GM12878 (cell line): Measurements from ENCODE around the gene NARF. TPM values are rescaled to one million over a fixed set of nuclear protein-coding genes. Genes with fewer than 3 reads are reported as not detected.

ENCODE experiments used
- BCL11A ChIP-seq: IDR thresholded peaks from 2 replicates; pipeline ENCODE4 v1.6.1; 2011; ENCODE audit warnings: low read depth, low read length
- CBFB ChIP-seq: IDR thresholded peaks from 2 replicates; pipeline ENCODE4 v1.6.1; 2016; ENCODE audit warnings: antibody characterized with exemption, low read depth
- CHD1 ChIP-seq: IDR thresholded peaks from 2 replicates; pipeline ENCODE4 v1.6.1; 2012; ENCODE audit warnings: low read depth, low read length, improper control_type of control experiment
- LARP7 ChIP-seq: fragments of 450-650 bp; IDR thresholded peaks from 2 replicates; pipeline ENCODE4 v1.6.1; 2017; ENCODE audit warnings: mild to moderate bottlenecking
- NR2C1 ChIP-seq: fragments of 450-650 bp; IDR thresholded peaks from 2 replicates; pipeline ENCODE4 v1.6.1; 2017; ENCODE audit warnings: antibody characterized with exemption, mild to moderate bottlenecking, moderate library complexity
- SIN3A ChIP-seq: IDR thresholded peaks from 2 replicates; pipeline ENCODE4 v1.6.1; 2012; ENCODE audit warnings: low read depth, low read length, improper control_type of control experiment
- TAF1 ChIP-seq: IDR thresholded peaks from 2 replicates; pipeline ENCODE4 v1.6.1; 2011; ENCODE audit warnings: mild to moderate bottlenecking, low read depth, low read length, borderline replicate concordance
- ZBED1 ChIP-seq: IDR thresholded peaks from 2 replicates; pipeline ENCODE4 v1.6.1; 2016; ENCODE audit warnings: borderline replicate concordance
- ZNF687 ChIP-seq: fragments of 450-650 bp; IDR thresholded peaks from 2 replicates; pipeline ENCODE4 v1.6.1; 2017; ENCODE audit warnings: mild to moderate bottlenecking, moderate library complexity
- polyA plus RNA-seq, 11 experiments: library from polyadenylated mRNA; depleted of rRNA in 4 of 11; unstranded in 6 of 11; stranded (reverse) in 5 of 11; fragments of >200 nt; fragmentation: Nextera tagmentation in 4 of 11; fragmentation: Illumina TruSeq in 1 of 11; extraction: Ambion mirVana in 4 of 11; extraction: Trizol in 1 of 11; gene quantifications; 1 replicate in 1 of 11; 2 replicates in 10 of 11; pipeline versions ENCODE4 v1.2.1 to v1.2.3, GENCODE V29; 2011 to 2016; ENCODE audit warnings: inconsistent platforms in 2 of 11, missing spikeins in 2 of 11, low read depth in 1 of 11
- total RNA-seq, 4 experiments: library from RNA; depleted of rRNA in 3 of 4; stranded (reverse); fragments of >200 nt in 3 of 4; fragmentation: Illumina TruSeq in 1 of 4; extraction: Trizol in 1 of 4; gene quantifications; 2 replicates each; pipeline versions ENCODE4 v1.2.1 to v1.2.3, GENCODE V29; 2013 to 2021

The NARF gene
- total and polyA plus RNA-seq, 10 of the 15 experiments (the other 5 are each of a cell fraction or from before 2014, with no cell fraction given), result 16.7 to 126 (median 47.5) TPM

DNA sequence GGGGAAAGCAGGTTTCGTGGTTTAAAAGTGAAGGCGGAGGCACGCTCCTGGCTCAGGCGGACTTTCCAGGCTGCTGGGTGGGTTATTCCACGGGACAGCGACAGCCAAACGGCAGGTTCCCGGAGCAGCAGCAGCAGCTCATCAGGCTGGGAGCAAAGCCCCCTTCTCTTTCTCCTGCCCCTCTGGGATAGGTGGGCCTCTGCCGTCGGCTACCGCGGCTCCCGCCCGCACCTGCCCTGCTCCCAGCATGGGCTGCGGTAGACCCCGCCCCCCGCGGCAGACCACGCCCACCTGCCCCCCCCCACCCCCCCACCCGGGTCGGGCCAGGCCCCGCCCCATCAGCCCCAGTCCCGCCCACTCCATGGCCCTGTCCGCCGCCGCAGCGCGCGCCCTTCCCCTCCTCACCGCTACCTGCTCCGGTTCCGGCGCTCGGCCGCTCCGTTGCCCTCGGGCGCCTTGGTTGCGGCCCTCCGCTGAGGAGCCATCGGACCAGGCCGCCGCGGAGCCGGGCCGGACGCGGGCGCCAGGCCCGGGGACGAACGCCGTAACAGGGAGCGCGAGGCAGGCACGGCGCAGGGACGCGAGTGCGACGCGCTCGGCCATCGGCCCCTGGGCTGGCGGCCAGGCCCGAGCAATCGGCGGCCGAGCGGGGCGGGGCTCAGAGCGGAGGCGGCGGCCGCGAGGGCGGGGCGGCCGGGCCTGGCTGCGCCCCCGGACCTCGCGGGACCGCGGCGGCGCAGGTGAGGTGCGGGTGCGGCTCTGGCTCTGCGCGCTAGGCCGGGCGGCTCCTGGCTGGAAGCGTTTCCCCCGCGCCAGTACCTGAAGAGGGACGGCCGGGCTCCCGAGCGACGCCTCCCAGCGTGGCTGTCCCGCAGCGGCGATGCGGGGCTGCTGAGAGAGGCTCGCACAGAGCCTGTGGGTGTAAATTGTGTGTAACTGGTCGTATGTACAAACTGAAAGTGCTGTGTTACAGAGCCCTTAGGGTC, 40.2 kb upstream of the NARF start, which contains the start of the genes HEXD and OGFOD3 (continued):
- peak; percentile 50; the same call in 1 of the 2 replicates for TF ChIP-seq SIN3A
- peak; percentile 79 for TF ChIP-seq ZNF687
- peak; percentile 83 for TF ChIP-seq TAF1
- no peak for TF ChIP-seq CHD1
- no peak for TF ChIP-seq CBFB
- TF ChIP-seq NR2C1, result peak; percentile 76
- no peak for TF ChIP-seq ZBED1
- TF ChIP-seq BCL11A, result no peak
- peak; percentile 99 for TF ChIP-seq LARP7
